Activated CD4-positive, alpha-beta T cell treated with anti-CD3 and anti-CD28 coated beads for 24 hours (primary cell): ENCODE data around the gene SRGAP2.
"Not testable (repeated sequence)": the region's sequence is repeated elsewhere in the genome, so short reads cannot be mapped to it uniquely, and the experiment has no call there.

Source experiments
- DNase-seq, 2 donors: peaks; one replicate each; pipeline ENCODE4 v3.0.0-alpha.2; 2020; ENCODE audit warnings: low read depth in 2 of 2

Gene SRGAP2

GRCh38 chr1:206205569-206205968, 2.2 kb downstream of the SRGAP2 start:
- DNase-seq: not testable (repeated sequence)

DNA sequence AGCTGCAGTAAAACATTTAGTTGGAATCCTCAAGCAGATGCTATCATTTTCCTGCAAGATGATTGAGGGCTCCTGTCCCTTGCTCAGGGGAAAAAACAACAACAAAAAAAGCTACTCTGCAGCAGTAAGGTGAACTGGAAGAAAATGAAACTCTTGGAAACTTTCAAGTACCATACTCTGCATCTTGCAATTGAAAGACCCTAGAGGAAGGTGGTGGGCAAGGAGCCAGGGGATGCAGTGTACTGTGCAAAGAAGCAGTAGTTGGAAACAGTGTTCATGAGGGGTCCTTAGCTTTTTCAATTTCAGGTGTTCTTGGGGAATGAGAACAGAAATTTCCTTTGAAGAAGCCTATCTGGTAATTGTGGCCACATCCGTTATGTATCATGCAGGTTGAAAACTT, 7.5 kb downstream of the SRGAP2 start:
- DNase-seq: not testable (repeated sequence)

DNA sequence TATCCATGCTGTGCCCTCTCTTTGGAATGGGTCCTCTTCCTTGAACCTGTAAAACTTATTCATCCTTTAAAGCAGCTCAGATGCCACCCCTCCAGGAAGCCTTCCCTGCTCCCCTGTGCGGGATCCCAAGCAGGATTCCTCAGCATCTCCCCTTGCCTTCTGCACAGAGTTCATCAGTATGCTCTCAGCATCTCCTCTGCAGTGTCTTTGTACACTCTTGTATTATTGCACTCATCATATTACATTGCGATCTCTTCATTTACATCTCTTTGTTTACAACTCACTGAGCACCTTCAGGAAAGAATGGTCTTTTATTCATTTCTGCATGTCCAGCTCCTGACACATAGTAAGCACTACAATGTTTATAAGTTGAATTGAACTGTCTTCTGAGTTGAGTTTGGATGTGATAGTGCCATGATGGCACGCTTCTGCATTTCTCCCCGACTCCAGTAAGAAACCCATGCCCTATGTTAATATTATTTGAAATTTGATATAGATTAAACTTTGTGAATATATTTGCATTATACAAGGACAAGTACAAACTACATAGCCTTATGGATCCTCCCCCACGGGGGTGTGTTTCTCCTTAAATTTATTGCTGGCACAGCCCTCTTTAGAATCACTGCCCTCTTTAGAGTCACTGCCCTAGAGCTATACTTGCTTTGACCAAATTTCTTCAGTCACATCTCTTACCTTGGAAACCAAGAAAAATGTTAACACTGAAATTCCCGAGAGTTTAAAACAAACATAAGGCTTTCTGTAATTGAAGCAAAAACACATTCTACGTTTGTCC, 12.5 kb downstream of the SRGAP2 start:
- DNase-seq: not testable (repeated sequence)

DNA sequence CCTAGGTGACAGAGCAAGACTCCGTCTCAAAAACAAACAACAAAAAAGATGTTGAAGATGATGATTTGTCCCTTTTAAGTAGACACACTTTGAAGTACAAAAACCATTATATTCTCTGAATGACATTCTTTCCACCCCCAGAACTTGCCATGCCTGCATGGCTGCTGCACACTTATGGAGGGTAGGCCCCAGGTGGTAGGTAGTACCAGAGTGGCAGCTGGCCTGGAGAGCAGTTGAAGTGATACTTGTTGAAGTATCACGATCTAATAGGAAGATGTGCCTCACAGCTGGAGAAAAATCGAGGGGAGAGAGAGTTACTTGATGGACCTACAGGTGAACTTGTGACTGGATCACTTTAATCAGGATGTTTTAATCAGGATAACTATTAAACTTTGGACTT, 14.9 kb downstream of the SRGAP2 start:
- not testable (repeated sequence) for DNase-seq

DNA sequence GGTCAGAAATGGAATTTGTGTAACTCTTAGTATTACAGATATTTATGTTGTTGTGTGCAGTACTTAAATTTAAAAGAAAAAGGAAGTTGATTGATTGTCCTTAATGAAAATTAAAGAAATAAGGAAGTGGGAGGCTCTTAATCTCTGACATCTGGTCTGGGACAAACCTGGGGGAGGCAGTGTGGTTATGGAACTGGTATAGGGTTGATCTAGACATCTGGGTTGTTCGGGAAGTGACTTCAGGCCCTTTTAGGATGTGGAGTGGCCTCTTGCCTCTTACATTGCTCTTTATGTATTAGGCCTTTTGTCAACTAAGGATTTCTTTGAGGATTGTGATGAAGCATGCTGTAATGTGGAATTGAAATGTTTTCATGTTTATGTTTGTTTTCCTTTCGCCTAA, 15.4 kb downstream of the SRGAP2 start:
- DNase-seq: not testable (repeated sequence)

DNA sequence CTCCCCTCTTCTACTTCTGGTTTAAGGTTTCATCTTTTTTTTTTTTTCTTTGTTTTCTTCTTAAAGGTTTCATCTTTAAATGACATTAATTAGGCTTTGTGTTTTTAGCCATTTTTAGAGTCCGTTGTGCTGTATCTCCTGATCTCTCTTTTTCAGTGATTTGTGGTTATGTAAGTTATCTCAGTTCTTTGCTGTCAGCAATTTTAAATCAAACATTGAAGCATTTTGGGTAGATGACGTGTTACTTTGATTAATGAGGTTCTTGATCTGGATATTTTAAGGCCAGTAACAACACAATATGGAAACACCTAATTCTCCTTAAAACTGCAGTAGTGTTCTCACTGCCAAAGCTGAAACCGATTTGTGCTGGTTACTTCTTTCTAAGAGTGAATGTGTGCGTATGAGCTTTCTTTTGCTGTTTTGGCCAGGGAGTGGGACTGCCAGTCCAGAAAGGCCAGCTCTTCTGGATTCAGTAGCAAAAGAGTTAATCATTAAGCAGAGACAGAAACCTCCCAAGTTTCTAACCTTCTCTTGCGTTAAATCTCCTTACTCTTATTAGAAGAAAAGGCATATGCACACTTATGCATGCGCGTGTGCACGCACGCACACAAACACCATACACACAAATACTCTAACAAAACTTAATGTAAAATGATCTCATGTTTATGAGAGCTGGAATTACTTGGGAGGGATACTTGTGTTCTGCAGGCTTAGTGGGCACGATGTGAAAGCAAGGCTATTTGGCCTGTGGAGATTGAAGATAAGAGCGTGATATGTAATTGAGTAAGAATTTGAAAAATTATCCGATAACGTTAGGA, 16.4 kb downstream of the SRGAP2 start:
- DNase-seq: not testable (repeated sequence)

GRCh38 chr1:206220332-206221000, 17.1 kb downstream of the SRGAP2 start:
- DNase-seq: not testable (repeated sequence)

- DNase-seq: not testable (repeated sequence)
These were observed 18.2 kb downstream of the SRGAP2 start for GRCh38 chr1:206221585-206221984.

- DNase-seq: not testable (repeated sequence)
These were observed 20.9 kb downstream of the SRGAP2 start for GRCh38 chr1:206224190-206224776.

GRCh38 chr1:206225386-206225785, 22.0 kb downstream of the SRGAP2 start:
- DNase-seq: not testable (repeated sequence)

GRCh38 chr1:206226886-206227285, 23.5 kb downstream of the SRGAP2 start:
- not testable (repeated sequence) for DNase-seq

GRCh38 chr1:206229286-206229685, 25.9 kb downstream of the SRGAP2 start:
- DNase-seq: not testable (repeated sequence)

GRCh38 chr1:206231989-206232388, 28.6 kb downstream of the SRGAP2 start:
- not testable (repeated sequence) for DNase-seq

DNA sequence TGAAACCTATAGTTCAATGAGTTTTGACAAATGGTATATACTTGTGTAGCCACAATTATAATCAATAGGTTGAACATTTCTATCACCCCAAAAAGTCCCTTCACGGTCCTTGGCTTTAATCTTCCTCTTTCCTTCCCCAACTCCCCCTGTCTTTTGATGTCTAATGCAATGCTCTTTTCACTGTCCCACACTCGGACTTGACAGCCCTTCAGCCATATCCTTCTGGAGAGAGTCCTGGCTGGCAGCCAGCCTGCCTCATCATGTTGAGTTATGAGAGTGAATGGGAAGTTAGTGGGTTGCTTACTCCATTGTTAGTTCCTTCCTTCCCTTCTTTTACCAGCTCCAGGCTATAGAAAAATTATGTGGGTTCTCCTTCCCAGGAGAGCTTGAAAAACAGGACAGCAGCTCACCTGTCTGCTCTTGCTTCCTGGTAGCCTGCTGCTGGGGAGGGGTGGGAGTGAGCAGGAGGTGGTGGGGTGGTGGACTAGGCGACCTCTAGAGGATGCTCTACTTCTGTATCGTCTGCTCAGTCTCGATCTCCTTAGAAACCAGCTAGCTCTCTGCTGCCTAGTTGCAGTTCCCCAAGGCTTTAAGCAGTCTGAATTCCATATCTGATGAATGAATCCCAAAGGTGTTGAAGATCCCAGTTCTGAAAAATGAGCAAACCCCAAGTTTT, 29.8 kb downstream of the SRGAP2 start:
- DNase-seq: not testable (repeated sequence)

GRCh38 chr1:206234189-206234916, 31.0 kb downstream of the SRGAP2 start:
- not testable (repeated sequence) for DNase-seq

GRCh38 chr1:206235190-206235589, 31.8 kb downstream of the SRGAP2 start:
- DNase-seq: not testable (repeated sequence)

- DNase-seq: not testable (repeated sequence)
These were observed 36.9 kb downstream of the SRGAP2 start for GRCh38 chr1:206240288-206240687.

DNA sequence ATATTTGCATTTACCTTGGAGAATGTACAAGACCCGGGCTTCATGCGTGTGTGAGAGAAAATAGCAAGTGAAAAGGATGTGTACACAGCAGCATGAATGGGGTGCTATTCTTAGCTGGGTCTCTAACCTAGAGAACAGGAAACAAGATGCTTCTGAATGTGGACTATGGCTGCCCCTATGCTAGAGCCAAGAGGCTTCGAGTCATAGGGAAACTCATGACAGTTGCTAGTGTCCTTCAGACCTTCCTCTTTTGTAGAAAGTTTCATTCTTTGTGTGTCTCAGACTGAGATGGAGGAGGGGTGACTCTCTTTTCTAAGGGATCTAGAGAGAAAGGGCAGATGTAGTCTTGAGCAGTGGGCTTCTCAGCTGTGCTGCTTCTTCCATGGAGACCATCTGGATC, 40.0 kb downstream of the SRGAP2 start:
- DNase-seq: not testable (repeated sequence)

DNA sequence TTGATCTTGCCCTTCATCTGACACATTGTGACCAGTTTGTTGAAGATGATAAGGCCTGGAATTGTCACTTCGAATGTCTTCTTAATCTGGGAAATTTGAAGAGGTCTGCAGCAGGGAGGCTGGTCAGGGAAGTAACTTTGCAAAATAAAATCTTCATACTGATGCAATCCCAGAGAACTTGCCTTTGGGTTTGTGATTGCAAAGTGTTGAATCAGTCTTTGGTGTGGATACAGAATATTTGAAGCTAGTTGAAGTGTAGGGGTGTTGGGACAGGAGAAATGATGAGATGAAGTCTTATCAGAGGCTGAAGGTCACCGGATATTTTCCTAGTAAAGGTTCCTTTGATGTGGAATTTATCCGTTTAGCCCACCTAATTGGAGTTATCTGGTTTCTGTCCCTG, 42.1 kb downstream of the SRGAP2 start:
- DNase-seq: not testable (repeated sequence)

DNA sequence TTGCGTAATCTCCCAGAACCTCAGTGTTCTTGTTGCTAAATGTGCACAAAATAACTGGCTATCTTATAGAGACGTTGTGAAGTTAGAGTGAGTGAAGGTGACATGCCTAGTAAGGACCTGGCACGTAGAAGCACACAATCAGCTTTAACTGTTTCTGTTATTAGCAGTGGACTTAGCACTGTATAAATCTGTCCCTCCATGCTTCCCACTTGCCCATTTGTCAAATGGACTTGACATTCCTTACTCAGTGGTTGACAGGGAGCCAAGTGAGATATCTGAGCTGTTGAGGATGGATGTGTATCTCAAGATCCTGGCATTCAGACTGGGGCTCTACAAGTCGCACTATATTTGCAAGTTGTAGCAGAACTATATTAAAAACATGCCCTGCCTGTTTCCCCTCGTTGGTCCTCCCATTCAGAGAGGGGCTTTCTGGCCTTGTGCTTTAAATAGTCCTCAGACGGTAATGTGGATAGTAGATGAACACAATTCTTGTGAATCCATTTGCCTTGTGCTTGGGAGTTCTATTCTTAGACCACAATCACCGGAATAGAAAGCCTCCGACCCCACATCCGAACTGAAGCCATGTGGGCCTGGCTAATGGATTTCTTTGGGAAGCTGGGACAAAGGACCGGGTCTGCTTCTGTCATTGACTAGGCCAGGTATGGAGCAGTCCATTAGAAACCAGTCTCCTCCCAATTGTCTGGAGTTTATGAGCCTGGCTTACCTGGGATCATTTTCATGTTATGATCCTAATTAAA, 43.0 kb downstream of the SRGAP2 start:
- not testable (repeated sequence) for DNase-seq
